Fibroblast of pulmonary artery (primary cell): ENCODE data around the gene WFIKKN1.

Experiments
- DNase-seq: peaks from one replicate; pipeline ENCODE4 v3.0.0-alpha.2; 2010; ENCODE audit warnings: low read depth
- H3K4me3 ChIP-seq: replicated peaks from 2 replicates; pipeline ENCODE4 v1.5.1; 2011; ENCODE audit warnings: low read depth, mild to moderate bottlenecking, control low read depth, low read length, moderate library complexity
- CTCF ChIP-seq: IDR thresholded peaks from 2 replicates; pipeline ENCODE4 v1.5.1; 2011; ENCODE audit warnings: mild to moderate bottlenecking, control low read depth, low read length, inconsistent platforms; ENCODE audit errors: missing control alignments

WFIKKN1 gene

GRCh38 chr16:672371-672770, 41.6 kb downstream of the WFIKKN1 start:
- TF ChIP-seq CTCF: no peak
- no peak for DNase-seq
- H3K4me3 ChIP-seq: no peak overlapping the region

GRCh38 chr16:672851-673250, 42.1 kb downstream of the WFIKKN1 start:
- no peak for TF ChIP-seq CTCF
- H3K4me3 ChIP-seq: no peak overlapping the region

GRCh38 chr16:673399-673991, 42.7 kb downstream of the WFIKKN1 start:
- DNase-seq: no peak
- no peak for TF ChIP-seq CTCF
- no peak overlapping the region for H3K4me3 ChIP-seq

More at GRCh38 chr16:672851-673250, 42.1 kb downstream of the WFIKKN1 start:
- no peak for DNase-seq

- no peak for DNase-seq
- TF ChIP-seq CTCF: no peak
- no peak overlapping the region for H3K4me3 ChIP-seq
These were observed 43.6 kb downstream of the WFIKKN1 start for GRCh38 chr16:674214-674881.

- H3K4me3 ChIP-seq: peak within 1 kb of the TSS; percentile 31
- no peak for TF ChIP-seq CTCF
- DNase-seq: no peak
These were observed 44.4 kb downstream of the WFIKKN1 start, which contains the start of gene RHBDL1 for GRCh38 chr16:674968-675883. RHBDL1 (plus strand) TSS chr16:675671; CDS start chr16:675791, 120 bp downstream.

- no peak for DNase-seq
- TF ChIP-seq CTCF: no peak
- H3K4me3 ChIP-seq: peak overlapping the region; percentile 30
These were observed 45.2 kb downstream of the WFIKKN1 start for GRCh38 chr16:675884-676564.
